Activated T-helper 9 cell treated with anti-CD3 and anti-CD28 coated beads, Interleukin-2, amount 50 U/mL, for 16 hours (primary cell): ENCODE measurements around the gene GBP7.
A peak's percentile ranks its signal among the peaks of the same experiment; 100 is the strongest.
"Not testable (repeated sequence)": the region's sequence is repeated elsewhere in the genome, so short reads cannot be mapped to it uniquely, and the experiment has no call there.

Experiments used
- DNase-seq: peaks from one replicate; pipeline ENCODE4 v3.0.0-alpha.2; 2020; ENCODE audit warnings: low read depth

Gene GBP7

GRCh38 chr1:89175601-89176256 lies at the start of gene GBP7:
Gene GBP7, minus strand, starts transcription at chr1:89176003. Its CDS starts 4,068 bp downstream, at chr1:89171935.
- DNase-seq = no peak

- no peak for DNase-seq
These were observed 45.5 kb upstream of the GBP7 start for GRCh38 chr1:89221341-89221740.

GRCh38 chr1:89219851-89220250 lies 44.0 kb upstream of the GBP7 start:
- not testable (repeated sequence) for DNase-seq

GRCh38 chr1:89218941-89219340 lies 43.1 kb upstream of the GBP7 start:
- not testable (repeated sequence) for DNase-seq

- no peak for DNase-seq
These were observed 37.5 kb upstream of the GBP7 start for GRCh38 chr1:89213347-89213746.

- DNase-seq = no peak
These were observed 35.3 kb upstream of the GBP7 start for GRCh38 chr1:89211035-89211634.

- DNase-seq = no peak
These were observed 30.6 kb upstream of the GBP7 start for GRCh38 chr1:89206373-89206772.

- DNase-seq = no peak
These were observed 27.4 kb upstream of the GBP7 start for GRCh38 chr1:89203166-89203565.

GRCh38 chr1:89201106-89201794 lies 25.4 kb upstream of the GBP7 start:
- no peak for DNase-seq

- DNase-seq = no peak
These were observed 24.9 kb upstream of the GBP7 start for GRCh38 chr1:89200663-89201062.

- DNase-seq = no peak
These were observed 23.8 kb upstream of the GBP7 start for GRCh38 chr1:89199525-89200031.

GRCh38 chr1:89198491-89199072 lies 22.8 kb upstream of the GBP7 start, which contains the start of gene GBP4:
Gene GBP4, minus strand, starts transcription at chr1:89198942. Its CDS starts 108 bp downstream, at chr1:89198834.
- DNase-seq = peak; percentile 39

GRCh38 chr1:89198081-89198480 lies 22.3 kb upstream of the GBP7 start:
- DNase-seq = no peak

GRCh38 chr1:89195476-89195875 lies 19.7 kb upstream of the GBP7 start:
- no peak for DNase-seq

GRCh38 chr1:89191314-89191713 lies 15.5 kb upstream of the GBP7 start:
- no peak for DNase-seq

GRCh38 chr1:89190017-89190416 lies 14.2 kb upstream of the GBP7 start:
- DNase-seq = no peak

- DNase-seq = no peak
These were observed 3.5 kb upstream of the GBP7 start for GRCh38 chr1:89179343-89179742.

- DNase-seq = no peak
These were observed 1.2 kb upstream of the GBP7 start for GRCh38 chr1:89176971-89177370.

GRCh38 chr1:89174491-89174890 lies 1.3 kb downstream of the GBP7 start:
- DNase-seq = no peak

GRCh38 chr1:89172468-89173143 lies 3.2 kb downstream of the GBP7 start:
- no peak for DNase-seq

GRCh38 chr1:89171067-89171438 lies 4.8 kb downstream of the GBP7 start:
- no peak for DNase-seq
